H9 (cell line): ENCODE data around the gene PPP3CB. TPM values are rescaled to one million over a fixed set of nuclear protein-coding genes. Genes with fewer than 3 reads are reported as not detected.

Experiments
- DNase-seq: peaks from one replicate; pipeline ENCODE4 v3.0.0-alpha.2; 2017
- H2AFZ ChIP-seq: one replicate; pipeline ENCODE4 v1.6.1; 2013; ENCODE audit warnings: mild to moderate bottlenecking, low read length, control low read depth, moderate library complexity
- H2AK5ac ChIP-seq: 2 replicates; pipeline ENCODE4 v1.6.1; 2013; ENCODE audit warnings: low read length, control low read depth, mixed read lengths; ENCODE audit not compliant: insufficient read length
- H2BK120ac ChIP-seq: one replicate; pipeline ENCODE4 v1.6.1; 2013; ENCODE audit warnings: low read depth, mild to moderate bottlenecking, low read length, control low read depth, inconsistent platforms; ENCODE audit not compliant: poor library complexity, severe bottlenecking
- H2BK12ac ChIP-seq: 2 replicates; pipeline ENCODE4 v1.6.1; 2013; ENCODE audit warnings: low read length, control low read depth, mixed read lengths, low read depth; ENCODE audit not compliant: insufficient read length
- H2BK15ac ChIP-seq: 2 replicates; pipeline ENCODE4 v1.6.1; 2013; ENCODE audit warnings: low read depth, low read length, control low read depth
- H2BK20ac ChIP-seq: one replicate; pipeline ENCODE4 v1.6.1; 2013; ENCODE audit warnings: low read depth, mild to moderate bottlenecking, low read length, control low read depth, inconsistent platforms; ENCODE audit not compliant: poor library complexity, severe bottlenecking
- H2BK5ac ChIP-seq: 2 replicates; pipeline ENCODE4 v1.6.1; 2013; ENCODE audit warnings: low read length, control low read depth, mixed read lengths; ENCODE audit not compliant: insufficient read length
- H3K14ac ChIP-seq: 2 replicates; pipeline ENCODE4 v1.6.1; 2013; ENCODE audit warnings: low read length, control low read depth; ENCODE audit not compliant: insufficient read depth
- H3K18ac ChIP-seq: 2 replicates; pipeline ENCODE4 v1.6.1; 2013; ENCODE audit warnings: low read depth, mild to moderate bottlenecking, mixed read lengths, low read length, control low read depth; ENCODE audit not compliant: insufficient read length
- H3K23ac ChIP-seq: 2 replicates; pipeline ENCODE4 v1.6.1; 2013; ENCODE audit warnings: low read length, control low read depth, mixed read lengths, low read depth; ENCODE audit not compliant: insufficient read length
- H3K23me2 ChIP-seq: 2 replicates; pipeline ENCODE4 v1.6.1; 2013; ENCODE audit warnings: low read depth, mild to moderate bottlenecking, mixed read lengths, low read length, control low read depth; ENCODE audit not compliant: insufficient read length, poor library complexity, severe bottlenecking
- H3K27ac ChIP-seq: 2 replicates; pipeline ENCODE4 v1.5.1; 2013; ENCODE audit warnings: low read length, control low read depth, mixed read lengths, low read depth; ENCODE audit not compliant: insufficient read length
- H3K27me3 ChIP-seq: 2 replicates; pipeline ENCODE4 v1.6.1; 2013; ENCODE audit warnings: low read length, control low read depth, inconsistent platforms; ENCODE audit not compliant: insufficient read depth
- H3K4ac ChIP-seq: 2 replicates; pipeline ENCODE4 v1.6.1; 2013; ENCODE audit warnings: low read depth, mild to moderate bottlenecking, control low read depth, inconsistent platforms, low read length, moderate library complexity
- H3K4me1 ChIP-seq: 2 replicates; pipeline ENCODE4 v1.6.1; 2013; ENCODE audit warnings: low read length, control low read depth, inconsistent platforms; ENCODE audit not compliant: insufficient read depth
- H3K4me2 ChIP-seq: 2 replicates; pipeline ENCODE4 v1.6.1; 2013; ENCODE audit warnings: low read length, control low read depth, mixed read lengths; ENCODE audit not compliant: insufficient read length, insufficient read depth
- H3K56ac ChIP-seq: 2 replicates; pipeline ENCODE4 v1.6.1; 2013; ENCODE audit warnings: low read depth, mild to moderate bottlenecking, mixed read lengths, low read length, control low read depth; ENCODE audit not compliant: insufficient read length
- H3K79me1 ChIP-seq: 2 replicates; pipeline ENCODE4 v1.6.1; 2013; ENCODE audit warnings: low read depth, mild to moderate bottlenecking, moderate library complexity, low read length, control low read depth, inconsistent platforms; ENCODE audit not compliant: insufficient read depth, poor library complexity, severe bottlenecking
- H3K79me2 ChIP-seq: 2 replicates; pipeline ENCODE4 v1.6.1; 2013; ENCODE audit warnings: low read length, control low read depth, inconsistent platforms; ENCODE audit not compliant: insufficient read depth
- H3K9ac ChIP-seq: 2 replicates; pipeline ENCODE4 v1.6.1; 2013; ENCODE audit warnings: low read length, control low read depth, mixed read lengths; ENCODE audit not compliant: insufficient read length; ENCODE audit errors: extremely low read depth
- H3K9me3 ChIP-seq: one replicate; pipeline ENCODE4 v1.6.1; 2013; ENCODE audit warnings: low read depth, low read length, inconsistent platforms; ENCODE audit not compliant: control insufficient read depth
- H3T11ph ChIP-seq: one replicate; pipeline ENCODE4 v1.6.1; 2013; ENCODE audit warnings: mild to moderate bottlenecking, low read length, control low read depth, inconsistent platforms
- H4K20me1 ChIP-seq: one replicate; pipeline ENCODE4 v1.6.1; 2013; ENCODE audit not compliant: control insufficient read depth, insufficient read length, insufficient read depth
- H4K5ac ChIP-seq: 2 replicates; pipeline ENCODE4 v1.6.1; 2013; ENCODE audit warnings: low read depth, mild to moderate bottlenecking, mixed read lengths, low read length, control low read depth; ENCODE audit not compliant: insufficient read length
- H4K8ac ChIP-seq: replicated peaks from 2 replicates; pipeline ENCODE4 v1.6.1; 2013; ENCODE audit warnings: low read length, control low read depth, mixed read lengths, low read depth; ENCODE audit not compliant: insufficient read length
- H4K91ac ChIP-seq: 2 replicates; pipeline ENCODE4 v1.6.1; 2013; ENCODE audit warnings: low read depth, mild to moderate bottlenecking, moderate library complexity, mixed read lengths, low read length, control low read depth; ENCODE audit not compliant: insufficient read length
- H3K27ac Mint-ChIP-seq, 3 experiments: 2 replicates in 2 of 3; 3 replicates in 1 of 3; pipeline ENCODE4 v1.8.0; 2020 to 2021; ENCODE audit warnings: mixed read lengths in 3 of 3, mild to moderate bottlenecking in 1 of 3, moderate library complexity in 1 of 3
- H3K27me3 Mint-ChIP-seq: 2 replicates; pipeline ENCODE4 v1.8.0; 2021; ENCODE audit warnings: low read depth, mild to moderate bottlenecking, moderate library complexity, mixed read lengths
- H3K36me3 Mint-ChIP-seq, 3 experiments: 2 replicates in 2 of 3; 3 replicates in 1 of 3; pipeline ENCODE4 v1.8.0; 2020 to 2021; ENCODE audit warnings: low read depth in 3 of 3, mixed read lengths in 3 of 3; ENCODE audit not compliant: insufficient read depth in 1 of 3
- H3K4me1 Mint-ChIP-seq, 2 experiments: 2 replicates each; pipeline ENCODE4 v1.8.0; 2020; ENCODE audit warnings: mixed read lengths in 2 of 2
- H3K4me3 Mint-ChIP-seq, 2 experiments: 2 replicates in 1 of 2; 3 replicates in 1 of 2; pipeline ENCODE4 v1.8.0; 2020 to 2021; ENCODE audit warnings: mild to moderate bottlenecking in 2 of 2, mixed read lengths in 2 of 2, moderate library complexity in 1 of 2
- H3K9me3 Mint-ChIP-seq, 2 experiments: 2 replicates in 1 of 2; 3 replicates in 1 of 2; pipeline ENCODE4 v1.8.0; 2020; ENCODE audit warnings: mild to moderate bottlenecking in 2 of 2, mixed read lengths in 2 of 2, moderate library complexity in 1 of 2
- WGBS: extraction: QIAGEN DNeasy Blood & Tissue Kit; methylation state at CpG from one replicate; pipeline ENCODE4 v1.1.7; 2013; ENCODE audit warnings: missing lambda C conversion rate, low lambda C conversion rate, mixed read lengths; ENCODE audit not compliant: insufficient read length; ENCODE audit errors: extremely low coverage; 5-methylcytosine and 5-hydroxymethylcytosine counted together
- total RNA-seq: library from RNA; stranded (reverse); gene quantifications from 2 replicates; pipeline ENCODE4 v1.2.1, GENCODE V29; 2021
- TF ChIP-seq, protein P1 (sequence below): fragments of 200-600 bp; sonication (generic); conservative IDR thresholded peaks from 3 replicates; pipeline ENCODE4 v1.8.0; 2021; ENCODE audit warnings: antibody characterized with exemption, mild to moderate bottlenecking

Gene PPP3CB
- total RNA-seq, 1 experiment from 2014 or later: 37.3 TPM

DNA sequence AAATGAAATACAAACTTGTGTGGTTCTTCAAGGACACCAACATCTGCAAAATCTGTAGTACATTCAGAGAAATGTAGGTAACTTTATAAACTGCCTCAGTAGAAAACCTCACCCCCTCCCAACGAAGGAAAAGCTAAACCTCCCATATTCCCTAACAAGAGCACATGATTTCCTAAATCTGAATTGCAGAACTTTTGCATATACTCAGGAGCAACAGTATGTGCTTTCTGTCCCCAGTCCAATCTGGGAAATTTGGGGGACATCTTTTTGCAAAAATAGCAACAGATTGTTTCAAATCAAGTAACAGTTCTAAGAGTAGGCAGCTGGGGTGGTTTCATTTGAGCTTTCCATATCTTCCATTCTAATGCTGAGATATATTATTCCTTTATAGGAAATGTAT, 46.7 kb downstream of the PPP3CB start:
- Histone ChIP-seq H3K23me2 (no peaks in the 10 kb centered on the region), H4K20me1 (no peaks in the 10 kb centered on the region), H3K18ac (no peak overlapping the region), H3K27me3 (no peaks in the 10 kb centered on the region), H2AK5ac (no peak overlapping the region), H2AFZ (no peak overlapping the region), H2BK12ac (no peak overlapping the region), H4K5ac (no peak overlapping the region), H3K4me2 (no peak overlapping the region), H3K4me1 (no peaks in the 10 kb centered on the region), H3K79me1 (no peaks in the 10 kb centered on the region), H3K9me3 (no peaks in the 10 kb centered on the region), H3K4ac (no peak overlapping the region), H4K8ac (no peak overlapping the region), H3T11ph (no peak overlapping the region), H2BK120ac (no peak overlapping the region), H3K27ac (no peak overlapping the region), H2BK5ac (no peak overlapping the region), H4K91ac (no peak overlapping the region), H3K79me2 (no peaks in the 10 kb centered on the region), H2BK15ac (no peak overlapping the region), H2BK20ac (no peak overlapping the region), H3K14ac (no peak overlapping the region), H3K9ac (no peak overlapping the region), H3K23ac (no peak overlapping the region), H3K56ac (no peak overlapping the region)
- H3K36me3 Mint-ChIP-seq: peaks cover 0 to 24% (median 11%) of the 10 kb centered on the region in 3 experiments; a peak in 6 of 7 replicates
- no CpG with 5 or more reads among the region's 1 CpG for WGBS
- H3K4me3 Mint-ChIP-seq: no peak overlapping the region
- TF ChIP-seq, protein P1, sequence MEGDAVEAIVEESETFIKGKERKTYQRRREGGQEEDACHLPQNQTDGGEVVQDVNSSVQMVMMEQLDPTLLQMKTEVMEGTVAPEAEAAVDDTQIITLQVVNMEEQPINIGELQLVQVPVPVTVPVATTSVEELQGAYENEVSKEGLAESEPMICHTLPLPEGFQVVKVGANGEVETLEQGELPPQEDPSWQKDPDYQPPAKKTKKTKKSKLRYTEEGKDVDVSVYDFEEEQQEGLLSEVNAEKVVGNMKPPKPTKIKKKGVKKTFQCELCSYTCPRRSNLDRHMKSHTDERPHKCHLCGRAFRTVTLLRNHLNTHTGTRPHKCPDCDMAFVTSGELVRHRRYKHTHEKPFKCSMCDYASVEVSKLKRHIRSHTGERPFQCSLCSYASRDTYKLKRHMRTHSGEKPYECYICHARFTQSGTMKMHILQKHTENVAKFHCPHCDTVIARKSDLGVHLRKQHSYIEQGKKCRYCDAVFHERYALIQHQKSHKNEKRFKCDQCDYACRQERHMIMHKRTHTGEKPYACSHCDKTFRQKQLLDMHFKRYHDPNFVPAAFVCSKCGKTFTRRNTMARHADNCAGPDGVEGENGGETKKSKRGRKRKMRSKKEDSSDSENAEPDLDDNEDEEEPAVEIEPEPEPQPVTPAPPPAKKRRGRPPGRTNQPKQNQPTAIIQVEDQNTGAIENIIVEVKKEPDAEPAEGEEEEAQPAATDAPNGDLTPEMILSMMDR: no peak
- no peaks in the 10 kb centered on the region for H3K9me3 Mint-ChIP-seq
- no peak overlapping the region for H3K27ac Mint-ChIP-seq
- H3K27me3 Mint-ChIP-seq: no peaks in the 10 kb centered on the region
- H3K4me1 Mint-ChIP-seq: no peaks in the 10 kb centered on the region
- no peak for DNase-seq
